H1 (cell line): ENCODE measurements around the gene OGFOD3. TPM values are rescaled to one million over a fixed set of nuclear protein-coding genes. Genes with fewer than 3 reads are reported as not detected.

Experiments used
- BCL11A ChIP-seq, 2 experiments: IDR thresholded peaks; one replicate each; pipeline ENCODE4 v1.6.1; 2011; ENCODE audit warnings: low read depth in 2 of 2, low read length in 2 of 2, mild to moderate bottlenecking in 2 of 2
- JUND ChIP-seq: IDR thresholded peaks from 2 replicates; pipeline ENCODE4 v1.6.1; 2011; ENCODE audit warnings: mild to moderate bottlenecking, improper control_type of control experiment, low read length
- POLR2AphosphoS5 ChIP-seq: IDR thresholded peaks from 2 replicates; pipeline ENCODE4 v1.6.1; 2011; ENCODE audit warnings: low read depth, low read length
- TCF12 ChIP-seq: IDR thresholded peaks from 2 replicates; pipeline ENCODE4 v1.6.1; 2011; ENCODE audit warnings: low read depth, mild to moderate bottlenecking, low read length
- polyA plus RNA-seq, 7 experiments: library from polyadenylated mRNA; depleted of rRNA in 3 of 7; stranded (reverse) in 5 of 7; unstranded in 2 of 7; fragments of >200 nt in 5 of 7; fragments of 200-250 nt in 2 of 7; gene quantifications; 1 replicate in 5 of 7; 2 replicates in 1 of 7; 4 replicates in 1 of 7; pipeline versions ENCODE4 v1.2.1 to v1.2.3, GENCODE V29; 2011 to 2013; ENCODE audit warnings: missing spikeins in 2 of 7, mixed read lengths in 2 of 7
- total RNA-seq: library from RNA; stranded (reverse); fragmentation: NEBNext Ultra II Directional; extraction: Animal tissue kit (Norgen Biotek cat#: 25700); gene quantifications from 2 replicates; pipeline ENCODE4 v1.2.1, GENCODE V29; 2021

Gene OGFOD3
- total and polyA plus RNA-seq, 2 of the 8 experiments (the other 6 are each of a cell fraction or from before 2014, with no cell fraction given), result 21.1 to 21.8 TPM

- TF ChIP-seq BCL11A (IDR thresholded peaks at IDR 0.05; ENCODE audit: low read depth in 2 of 2, low read length in 2 of 2) (no peak), TCF12 (no peak), JUND (no peak), POLR2AphosphoS5 (no peak)
- TF ChIP-seq, all 59 proteins: peak for 0
These were observed 61.0 kb downstream of the OGFOD3 start (continued) for GRCh38 chr17:82357394-82357793.
